HEK293 (cell line): ENCODE data around the gene CACNA1C.

Experiments
- CTCF ChIA-PET: fragments of 350-600 bp; formaldehyde crosslinking; extraction: SDS; loops from one replicate; lab custom pipeline; 2021; ENCODE audit warnings: antibody characterized with exemption; lab: Yijun Ruan, JAX
- POLR2A ChIA-PET: fragments of 300-600 bp; formaldehyde crosslinking; extraction: SDS; loops from one replicate; lab custom pipeline; 2020; ENCODE audit warnings: antibody characterized with exemption, inconsistent platforms; lab: Yijun Ruan, JAX
- H3K27ac ChIP-seq: fragments of 200-500 bp; sonication (Bioruptor generic); 2 replicates; pipeline ENCODE4 v1.5.1; 2014; ENCODE audit warnings: low read depth, low read length, control low read depth, inconsistent platforms; ENCODE audit errors: extremely low read depth
- H3K36me3 ChIP-seq, 2 experiments: fragments of 200-500 bp in 1 of 2; sonication (Bioruptor generic) in 1 of 2; 1 replicate in 1 of 2; 2 replicates in 1 of 2; pipeline ENCODE4 v1.5.1; 2014 to 2017; ENCODE audit warnings: inconsistent platforms in 2 of 2, low read length in 2 of 2; ENCODE audit not compliant: control insufficient read depth in 2 of 2, insufficient read depth in 1 of 2
- H3K4me1 ChIP-seq: fragments of 200-500 bp; sonication (Bioruptor generic); 2 replicates; pipeline ENCODE4 v1.5.1; 2014; ENCODE audit warnings: mild to moderate bottlenecking, low read length, inconsistent platforms; ENCODE audit not compliant: control insufficient read depth, insufficient read depth
- H3K4me3 ChIP-seq: 2 replicates; pipeline ENCODE4 v1.5.1; 2011; ENCODE audit warnings: low read depth, mild to moderate bottlenecking, control low read depth, low read length, moderate library complexity
- H3K9me3 ChIP-seq: fragments of 200-500 bp; sonication (Bioruptor generic); 2 replicates; pipeline ENCODE4 v1.5.1; 2014; ENCODE audit warnings: low read depth, low read length, inconsistent platforms; ENCODE audit not compliant: control insufficient read depth, insufficient read depth
- EGR2 ChIP-seq: fragments of 450-650 bp; formaldehyde crosslinking; IDR thresholded peaks from 2 replicates; pipeline ENCODE4 v1.5.1; 2016; ENCODE audit warnings: low read depth, missing biosample characterization, missing genetic modification characterization
- GLIS1 ChIP-seq: fragments of 450-650 bp; formaldehyde crosslinking; IDR thresholded peaks from 2 replicates; pipeline ENCODE4 v1.5.1; 2016; ENCODE audit warnings: missing biosample characterization, missing genetic modification characterization
- IKZF3 ChIP-seq: fragments of 450-650 bp; IDR thresholded peaks from 2 replicates; pipeline ENCODE4 v1.5.0; 2018; ENCODE audit warnings: missing biosample characterization, mild to moderate bottlenecking, missing genetic modification characterization, moderate library complexity
- KLF1 ChIP-seq: fragments of 450-650 bp; formaldehyde crosslinking; IDR thresholded peaks from 2 replicates; pipeline ENCODE4 v1.5.1; 2016; ENCODE audit warnings: missing biosample characterization, missing genetic modification characterization
- KLF9 ChIP-seq: fragments of 450-650 bp; formaldehyde crosslinking; IDR thresholded peaks from 2 replicates; pipeline ENCODE4 v1.5.1; 2016; ENCODE audit warnings: missing biosample characterization, missing genetic modification characterization, low read depth
- SCRT1 ChIP-seq: fragments of 450-650 bp; formaldehyde crosslinking; IDR thresholded peaks from 2 replicates; pipeline ENCODE4 v1.5.1; 2016; ENCODE audit warnings: missing biosample characterization, missing genetic modification characterization, borderline replicate concordance
- SCRT2 ChIP-seq: fragments of 450-650 bp; formaldehyde crosslinking; IDR thresholded peaks from 2 replicates; pipeline ENCODE4 v1.5.1; 2016; ENCODE audit warnings: missing biosample characterization, missing genetic modification characterization
- ZBTB21 ChIP-seq: fragments of 450-650 bp; formaldehyde crosslinking; IDR thresholded peaks from 2 replicates; pipeline ENCODE4 v1.5.1; 2017; ENCODE audit warnings: missing biosample characterization, missing genetic modification characterization
- ZBTB8A ChIP-seq: fragments of 450-650 bp; formaldehyde crosslinking; IDR thresholded peaks from 2 replicates; pipeline ENCODE4 v1.5.1; 2016; ENCODE audit warnings: missing biosample characterization, missing genetic modification characterization
- ZFHX2 ChIP-seq: fragments of 450-650 bp; formaldehyde crosslinking; conservative IDR thresholded peaks from 2 replicates; pipeline ENCODE4 v1.5.1; 2016; ENCODE audit warnings: missing biosample characterization, missing genetic modification characterization
- ZIC2 ChIP-seq: fragments of 450-650 bp; formaldehyde crosslinking; IDR thresholded peaks from 2 replicates; pipeline ENCODE4 v1.5.1; 2016; ENCODE audit warnings: missing biosample characterization, missing genetic modification characterization
- ZNF114 ChIP-seq: fragments of 450-650 bp; formaldehyde crosslinking; IDR thresholded peaks from 2 replicates; pipeline ENCODE4 v1.5.0; 2017; ENCODE audit warnings: missing biosample characterization, missing genetic modification characterization
- ZNF169 ChIP-seq: fragments of 450-650 bp; formaldehyde crosslinking; IDR thresholded peaks from 2 replicates; pipeline ENCODE4 v1.5.1; 2016; ENCODE audit warnings: missing biosample characterization, missing genetic modification characterization
- ZNF221 ChIP-seq: fragments of 450-650 bp; formaldehyde crosslinking; IDR thresholded peaks from 2 replicates; pipeline ENCODE4 v1.5.1; 2017; ENCODE audit warnings: missing biosample characterization, missing genetic modification characterization, borderline replicate concordance
- ZNF266 ChIP-seq: fragments of 450-650 bp; formaldehyde crosslinking; IDR thresholded peaks from 2 replicates; pipeline ENCODE4 v1.5.1; 2016; ENCODE audit warnings: missing biosample characterization, missing genetic modification characterization, low read depth
- ZNF529 ChIP-seq: fragments of 450-650 bp; formaldehyde crosslinking; IDR thresholded peaks from 2 replicates; pipeline ENCODE4 v1.5.1; 2017; ENCODE audit warnings: missing genetic modification characterization, missing biosample characterization; ENCODE audit not compliant: insufficient replicate concordance
- ZNF585B ChIP-seq: fragments of 450-650 bp; formaldehyde crosslinking; IDR thresholded peaks from 2 replicates; pipeline ENCODE4 v1.5.1; 2016; ENCODE audit warnings: missing biosample characterization, missing genetic modification characterization
- ZNF626 ChIP-seq: fragments of 450-650 bp; sonication (Bioruptor Pico); formaldehyde crosslinking; IDR thresholded peaks from 2 replicates; pipeline ENCODE4 v1.5.1; 2018; ENCODE audit warnings: missing biosample characterization, missing genetic modification characterization, inconsistent platforms
- ZNF654 ChIP-seq: fragments of 450-650 bp; formaldehyde crosslinking; IDR thresholded peaks from 2 replicates; pipeline ENCODE4 v1.5.1; 2016; ENCODE audit warnings: low read depth, missing biosample characterization, missing genetic modification characterization
- ZNF664 ChIP-seq: fragments of 450-650 bp; formaldehyde crosslinking; IDR thresholded peaks from 2 replicates; pipeline ENCODE4 v1.5.1; 2016; ENCODE audit warnings: missing biosample characterization, missing genetic modification characterization
- TF ChIP-seq, protein P1 (sequence below): fragments of 450-650 bp; formaldehyde crosslinking; IDR thresholded peaks from 2 replicates; pipeline ENCODE4 v1.5.1; 2016; ENCODE audit warnings: missing biosample characterization, missing genetic modification characterization, low read depth
- TF ChIP-seq, protein P2 (sequence below): fragments of 450-650 bp; formaldehyde crosslinking; IDR thresholded peaks from 2 replicates; pipeline ENCODE4 v1.5.1; 2016; ENCODE audit warnings: missing biosample characterization, missing genetic modification characterization
- TF ChIP-seq, protein P3 (sequence below): fragments of 450-650 bp; formaldehyde crosslinking; IDR thresholded peaks from 2 replicates; pipeline ENCODE4 v1.5.1; 2016; ENCODE audit warnings: missing biosample characterization, missing genetic modification characterization
- TF ChIP-seq, protein P4 (sequence below): fragments of 450-650 bp; formaldehyde crosslinking; IDR thresholded peaks from 2 replicates; pipeline ENCODE4 v1.5.1; 2016; ENCODE audit warnings: missing biosample characterization, missing genetic modification characterization
- TF ChIP-seq, protein P5 (sequence below): fragments of 450-650 bp; formaldehyde crosslinking; IDR thresholded peaks from 2 replicates; pipeline ENCODE4 v1.5.1; 2016; ENCODE audit warnings: missing biosample characterization, missing genetic modification characterization
- TF ChIP-seq, protein P6 (sequence below): fragments of 450-650 bp; formaldehyde crosslinking; IDR thresholded peaks from 2 replicates; pipeline ENCODE4 v1.5.1; 2016; ENCODE audit warnings: missing biosample characterization, missing genetic modification characterization, low read depth

CACNA1C gene

DNA sequence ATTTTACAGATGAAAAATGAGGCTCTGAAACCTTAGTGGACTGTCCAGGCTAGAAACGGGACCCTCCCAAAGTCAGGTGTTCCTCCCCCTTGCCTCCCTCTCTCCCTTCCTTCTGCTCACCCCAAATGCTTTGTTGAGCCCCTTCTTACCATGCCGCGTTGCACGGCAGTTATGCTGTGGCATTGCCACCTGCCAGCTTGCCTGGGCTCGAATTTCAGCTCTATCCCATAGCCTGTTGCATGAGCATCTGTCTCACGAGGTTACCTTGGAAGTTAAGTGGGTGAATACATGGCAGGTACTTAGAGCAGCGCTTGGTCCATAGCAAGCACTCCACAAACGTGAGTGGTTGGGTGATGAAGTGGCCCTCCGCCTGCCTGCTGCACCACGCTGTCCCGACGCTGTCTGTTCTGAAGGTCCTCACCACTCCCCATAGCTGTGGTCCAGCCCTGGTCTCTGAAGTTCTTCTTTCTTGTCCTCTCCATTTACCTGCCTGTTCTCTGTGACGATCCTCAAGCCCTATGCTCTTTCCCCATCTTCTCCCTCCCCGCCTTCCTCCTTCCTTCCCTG, 269.9 kb downstream of the CACNA1C start:
- H3K27ac ChIP-seq = no peak overlapping the region
- H3K4me1 ChIP-seq = no peaks in the 10 kb centered on the region
- H3K36me3 ChIP-seq = no peaks in the 10 kb centered on the region
- POLR2A ChIA-PET = interaction anchor here (0.7 kb wide), 1 partner anchor 13 kb away, joined by 3 read pairs; no protein-coding TSS in a partner anchor
- no peaks in the 10 kb centered on the region for H3K9me3 ChIP-seq
- H3K4me3 ChIP-seq = no peak overlapping the region
- CTCF ChIA-PET = interaction anchor here (0.7 kb wide), 2 partner anchors 20 to 462 kb away, joined by 3 to 4 read pairs; no protein-coding TSS in a partner anchor
- peak; percentile 76 for TF ChIP-seq SCRT2 (tag by site-specific recombination)
- no peak for TF ChIP-seq ZBTB21 (tag by site-specific recombination)
- TF ChIP-seq SCRT1 (tag by site-specific recombination) = peak; percentile 56; the same call in 1 of the 2 replicates
- TF ChIP-seq, all 188 proteins: peak for 2

DNA sequence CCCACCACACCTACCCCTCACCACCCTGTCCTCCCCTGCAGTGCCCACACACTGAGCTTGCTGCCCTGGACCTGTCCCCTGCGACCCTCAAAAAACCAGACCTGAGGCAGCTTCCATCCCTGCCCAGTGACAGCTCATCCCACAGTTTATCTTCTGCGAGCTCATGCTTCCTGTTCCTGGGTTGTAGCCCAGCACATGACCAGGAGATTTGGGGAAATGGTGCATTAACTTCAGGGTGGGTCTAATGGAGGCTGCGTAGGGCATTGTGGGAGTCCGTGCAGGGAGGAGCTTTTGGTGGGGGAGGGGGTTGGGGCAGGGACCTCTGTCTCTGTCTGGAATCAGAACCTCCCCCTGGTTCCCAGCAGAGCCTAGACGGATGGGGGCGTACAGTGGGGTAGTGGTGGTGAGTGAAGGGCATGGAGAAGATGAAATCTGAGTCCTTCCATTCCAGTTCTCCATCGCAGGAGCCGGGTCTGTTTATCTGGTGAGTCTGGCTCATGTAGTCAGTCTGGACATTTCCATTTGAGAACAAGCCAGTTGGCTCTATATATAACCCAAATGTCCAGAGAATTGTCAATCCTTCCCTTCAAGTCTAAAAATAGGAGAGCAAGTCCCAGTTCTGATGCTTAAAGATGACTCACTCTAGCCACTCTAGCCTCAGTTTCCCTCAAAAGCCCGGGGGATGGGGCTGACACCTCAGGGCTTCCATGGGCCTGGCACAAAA, 270.9 kb downstream of the CACNA1C start:
- Histone ChIP-seq H3K4me1 (no peaks in the 10 kb centered on the region), H3K27ac (no peak overlapping the region), H3K9me3 (no peaks in the 10 kb centered on the region), H3K4me3 (no peak overlapping the region), H3K36me3 (no peaks in the 10 kb centered on the region)
- ChIA-PET CTCF (no interaction called here), POLR2A (no interaction called here)
- no peak for TF ChIP-seq ZBTB21 (tag by site-specific recombination)
- 0 out of 2 replicates have a peak, but pooled peaks have one; percentile 15 for TF ChIP-seq ZIC2 (tag by site-specific recombination)
- TF ChIP-seq, protein P1, sequence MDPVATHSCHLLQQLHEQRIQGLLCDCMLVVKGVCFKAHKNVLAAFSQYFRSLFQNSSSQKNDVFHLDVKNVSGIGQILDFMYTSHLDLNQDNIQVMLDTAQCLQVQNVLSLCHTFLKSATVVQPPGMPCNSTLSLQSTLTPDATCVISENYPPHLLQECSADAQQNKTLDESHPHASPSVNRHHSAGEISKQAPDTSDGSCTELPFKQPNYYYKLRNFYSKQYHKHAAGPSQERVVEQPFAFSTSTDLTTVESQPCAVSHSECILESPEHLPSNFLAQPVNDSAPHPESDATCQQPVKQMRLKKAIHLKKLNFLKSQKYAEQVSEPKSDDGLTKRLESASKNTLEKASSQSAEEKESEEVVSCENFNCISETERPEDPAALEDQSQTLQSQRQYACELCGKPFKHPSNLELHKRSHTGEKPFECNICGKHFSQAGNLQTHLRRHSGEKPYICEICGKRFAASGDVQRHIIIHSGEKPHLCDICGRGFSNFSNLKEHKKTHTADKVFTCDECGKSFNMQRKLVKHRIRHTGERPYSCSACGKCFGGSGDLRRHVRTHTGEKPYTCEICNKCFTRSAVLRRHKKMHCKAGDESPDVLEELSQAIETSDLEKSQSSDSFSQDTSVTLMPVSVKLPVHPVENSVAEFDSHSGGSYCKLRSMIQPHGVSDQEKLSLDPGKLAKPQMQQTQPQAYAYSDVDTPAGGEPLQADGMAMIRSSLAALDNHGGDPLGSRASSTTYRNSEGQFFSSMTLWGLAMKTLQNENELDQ (tag by site-specific recombination) = no peak
- peak; percentile 38 for TF ChIP-seq ZFHX2 (tag by site-specific recombination)
- no peak for TF ChIP-seq KLF1 (tag by site-specific recombination)
- TF ChIP-seq, protein P2, sequence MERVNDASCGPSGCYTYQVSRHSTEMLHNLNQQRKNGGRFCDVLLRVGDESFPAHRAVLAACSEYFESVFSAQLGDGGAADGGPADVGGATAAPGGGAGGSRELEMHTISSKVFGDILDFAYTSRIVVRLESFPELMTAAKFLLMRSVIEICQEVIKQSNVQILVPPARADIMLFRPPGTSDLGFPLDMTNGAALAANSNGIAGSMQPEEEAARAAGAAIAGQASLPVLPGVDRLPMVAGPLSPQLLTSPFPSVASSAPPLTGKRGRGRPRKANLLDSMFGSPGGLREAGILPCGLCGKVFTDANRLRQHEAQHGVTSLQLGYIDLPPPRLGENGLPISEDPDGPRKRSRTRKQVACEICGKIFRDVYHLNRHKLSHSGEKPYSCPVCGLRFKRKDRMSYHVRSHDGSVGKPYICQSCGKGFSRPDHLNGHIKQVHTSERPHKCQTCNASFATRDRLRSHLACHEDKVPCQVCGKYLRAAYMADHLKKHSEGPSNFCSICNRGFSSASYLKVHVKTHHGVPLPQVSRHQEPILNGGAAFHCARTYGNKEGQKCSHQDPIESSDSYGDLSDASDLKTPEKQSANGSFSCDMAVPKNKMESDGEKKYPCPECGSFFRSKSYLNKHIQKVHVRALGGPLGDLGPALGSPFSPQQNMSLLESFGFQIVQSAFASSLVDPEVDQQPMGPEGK (tag by site-specific recombination) = no peak
- no peak for TF ChIP-seq ZNF585B (tag by site-specific recombination)
- no peak for TF ChIP-seq ZNF221
- no peak for TF ChIP-seq ZNF654
- TF ChIP-seq GLIS1 (tag by site-specific recombination) = peak; percentile 55
- no peak for TF ChIP-seq ZNF529
- TF ChIP-seq ZNF266 (tag by site-specific recombination) = no peak
- peak; percentile 29; the same call in 1 of the 2 replicates for TF ChIP-seq EGR2 (tag by site-specific recombination)
- no peak for TF ChIP-seq ZNF626
- TF ChIP-seq, protein P3, sequence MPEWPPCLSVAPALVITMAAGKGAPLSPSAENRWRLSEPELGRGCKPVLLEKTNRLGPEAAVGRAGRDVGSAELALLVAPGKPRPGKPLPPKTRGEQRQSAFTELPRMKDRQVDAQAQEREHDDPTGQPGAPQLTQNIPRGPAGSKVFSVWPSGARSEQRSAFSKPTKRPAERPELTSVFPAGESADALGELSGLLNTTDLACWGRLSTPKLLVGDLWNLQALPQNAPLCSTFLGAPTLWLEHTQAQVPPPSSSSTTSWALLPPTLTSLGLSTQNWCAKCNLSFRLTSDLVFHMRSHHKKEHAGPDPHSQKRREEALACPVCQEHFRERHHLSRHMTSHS (tag by site-specific recombination) = no peak
- TF ChIP-seq, protein P4, sequence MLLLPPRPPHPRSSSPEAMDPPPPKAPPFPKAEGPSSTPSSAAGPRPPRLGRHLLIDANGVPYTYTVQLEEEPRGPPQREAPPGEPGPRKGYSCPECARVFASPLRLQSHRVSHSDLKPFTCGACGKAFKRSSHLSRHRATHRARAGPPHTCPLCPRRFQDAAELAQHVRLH (tag by site-specific recombination) = no peak
- TF ChIP-seq, protein P5, sequence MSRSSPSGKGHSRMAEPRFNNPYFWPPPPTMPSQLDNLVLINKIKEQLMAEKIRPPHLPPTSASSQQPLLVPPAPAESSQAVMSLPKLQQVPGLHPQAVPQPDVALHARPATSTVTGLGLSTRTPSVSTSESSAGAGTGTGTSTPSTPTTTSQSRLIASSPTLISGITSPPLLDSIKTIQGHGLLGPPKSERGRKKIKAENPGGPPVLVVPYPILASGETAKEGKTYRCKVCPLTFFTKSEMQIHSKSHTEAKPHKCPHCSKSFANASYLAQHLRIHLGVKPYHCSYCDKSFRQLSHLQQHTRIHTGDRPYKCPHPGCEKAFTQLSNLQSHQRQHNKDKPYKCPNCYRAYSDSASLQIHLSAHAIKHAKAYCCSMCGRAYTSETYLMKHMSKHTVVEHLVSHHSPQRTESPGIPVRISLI (tag by site-specific recombination) = no peak
- TF ChIP-seq ZNF664 (tag by site-specific recombination) = no peak
- no peak for TF ChIP-seq ZBTB8A (tag by site-specific recombination)
- TF ChIP-seq ZNF169 (tag by site-specific recombination) = no peak
- no peak for TF ChIP-seq KLF9 (tag by site-specific recombination)
- TF ChIP-seq ZNF114 (tag by site-specific recombination) = no peak
- TF ChIP-seq, protein P6, sequence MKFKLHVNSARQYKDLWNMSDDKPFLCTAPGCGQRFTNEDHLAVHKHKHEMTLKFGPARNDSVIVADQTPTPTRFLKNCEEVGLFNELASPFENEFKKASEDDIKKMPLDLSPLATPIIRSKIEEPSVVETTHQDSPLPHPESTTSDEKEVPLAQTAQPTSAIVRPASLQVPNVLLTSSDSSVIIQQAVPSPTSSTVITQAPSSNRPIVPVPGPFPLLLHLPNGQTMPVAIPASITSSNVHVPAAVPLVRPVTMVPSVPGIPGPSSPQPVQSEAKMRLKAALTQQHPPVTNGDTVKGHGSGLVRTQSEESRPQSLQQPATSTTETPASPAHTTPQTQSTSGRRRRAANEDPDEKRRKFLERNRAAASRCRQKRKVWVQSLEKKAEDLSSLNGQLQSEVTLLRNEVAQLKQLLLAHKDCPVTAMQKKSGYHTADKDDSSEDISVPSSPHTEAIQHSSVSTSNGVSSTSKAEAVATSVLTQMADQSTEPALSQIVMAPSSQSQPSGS (tag by site-specific recombination) = no peak
- no peak for TF ChIP-seq IKZF3
